RWPE2 (cell line): ENCODE results near the gene HIP1R.

ENCODE experiments used
- ATAC-seq: fragments of 200-7000 bp; cut with Tn5 transposase; 3 replicates; pipeline ENCODE4 v1.9.1; 2021; ENCODE audit warnings: low read depth
- DNase-seq: peaks from one replicate; pipeline ENCODE4 v3.0.0-alpha.2; 2020; ENCODE audit warnings: low spot score
- H3K27ac ChIP-seq: fragments of 450-650 bp; 2 replicates; pipeline ENCODE4 v1.5.1; 2017; ENCODE audit warnings: mild to moderate bottlenecking; ENCODE audit not compliant: poor library complexity, severe bottlenecking
- H3K27me3 ChIP-seq: fragments of 250-450 bp; sonication (Bioruptor Pico); 2 replicates; pipeline ENCODE4 v1.5.1; 2021; ENCODE audit warnings: mild to moderate bottlenecking, moderate library complexity; ENCODE audit not compliant: insufficient read depth, poor library complexity, severe bottlenecking
- H3K36me3 ChIP-seq: fragments of 250-450 bp; sonication (Bioruptor Pico); 2 replicates; pipeline ENCODE4 v1.5.1; 2020; ENCODE audit warnings: low read depth, mild to moderate bottlenecking, moderate library complexity
- H3K4me1 ChIP-seq: fragments of 250-450 bp; sonication (Bioruptor Pico); 2 replicates; pipeline ENCODE4 v1.5.1; 2021; ENCODE audit warnings: mild to moderate bottlenecking, moderate library complexity; ENCODE audit not compliant: insufficient read depth, poor library complexity, severe bottlenecking
- H3K4me3 ChIP-seq: fragments of 250-450 bp; sonication (Bioruptor Pico); 2 replicates; pipeline ENCODE4 v1.5.1; 2021; ENCODE audit warnings: mild to moderate bottlenecking, moderate library complexity; ENCODE audit not compliant: severe bottlenecking
- H3K9me3 ChIP-seq: fragments of 250-450 bp; sonication (Bioruptor Pico); 2 replicates; pipeline ENCODE4 v1.5.1; 2021; ENCODE audit warnings: mild to moderate bottlenecking, moderate library complexity; ENCODE audit not compliant: severe bottlenecking
- TF ChIP-seq, protein P1 (sequence below): fragments of 450-650 bp; IDR thresholded peaks from one replicate; pipeline ENCODE4 v1.5.1; 2017; ENCODE audit warnings: mild to moderate bottlenecking, moderate library complexity; ENCODE audit not compliant: poor library complexity, severe bottlenecking

The HIP1R gene, protein sequence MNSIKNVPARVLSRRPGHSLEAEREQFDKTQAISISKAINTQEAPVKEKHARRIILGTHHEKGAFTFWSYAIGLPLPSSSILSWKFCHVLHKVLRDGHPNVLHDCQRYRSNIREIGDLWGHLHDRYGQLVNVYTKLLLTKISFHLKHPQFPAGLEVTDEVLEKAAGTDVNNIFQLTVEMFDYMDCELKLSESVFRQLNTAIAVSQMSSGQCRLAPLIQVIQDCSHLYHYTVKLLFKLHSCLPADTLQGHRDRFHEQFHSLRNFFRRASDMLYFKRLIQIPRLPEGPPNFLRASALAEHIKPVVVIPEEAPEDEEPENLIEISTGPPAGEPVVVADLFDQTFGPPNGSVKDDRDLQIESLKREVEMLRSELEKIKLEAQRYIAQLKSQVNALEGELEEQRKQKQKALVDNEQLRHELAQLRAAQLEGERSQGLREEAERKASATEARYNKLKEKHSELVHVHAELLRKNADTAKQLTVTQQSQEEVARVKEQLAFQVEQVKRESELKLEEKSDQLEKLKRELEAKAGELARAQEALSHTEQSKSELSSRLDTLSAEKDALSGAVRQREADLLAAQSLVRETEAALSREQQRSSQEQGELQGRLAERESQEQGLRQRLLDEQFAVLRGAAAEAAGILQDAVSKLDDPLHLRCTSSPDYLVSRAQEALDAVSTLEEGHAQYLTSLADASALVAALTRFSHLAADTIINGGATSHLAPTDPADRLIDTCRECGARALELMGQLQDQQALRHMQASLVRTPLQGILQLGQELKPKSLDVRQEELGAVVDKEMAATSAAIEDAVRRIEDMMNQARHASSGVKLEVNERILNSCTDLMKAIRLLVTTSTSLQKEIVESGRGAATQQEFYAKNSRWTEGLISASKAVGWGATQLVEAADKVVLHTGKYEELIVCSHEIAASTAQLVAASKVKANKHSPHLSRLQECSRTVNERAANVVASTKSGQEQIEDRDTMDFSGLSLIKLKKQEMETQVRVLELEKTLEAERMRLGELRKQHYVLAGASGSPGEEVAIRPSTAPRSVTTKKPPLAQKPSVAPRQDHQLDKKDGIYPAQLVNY

DNA sequence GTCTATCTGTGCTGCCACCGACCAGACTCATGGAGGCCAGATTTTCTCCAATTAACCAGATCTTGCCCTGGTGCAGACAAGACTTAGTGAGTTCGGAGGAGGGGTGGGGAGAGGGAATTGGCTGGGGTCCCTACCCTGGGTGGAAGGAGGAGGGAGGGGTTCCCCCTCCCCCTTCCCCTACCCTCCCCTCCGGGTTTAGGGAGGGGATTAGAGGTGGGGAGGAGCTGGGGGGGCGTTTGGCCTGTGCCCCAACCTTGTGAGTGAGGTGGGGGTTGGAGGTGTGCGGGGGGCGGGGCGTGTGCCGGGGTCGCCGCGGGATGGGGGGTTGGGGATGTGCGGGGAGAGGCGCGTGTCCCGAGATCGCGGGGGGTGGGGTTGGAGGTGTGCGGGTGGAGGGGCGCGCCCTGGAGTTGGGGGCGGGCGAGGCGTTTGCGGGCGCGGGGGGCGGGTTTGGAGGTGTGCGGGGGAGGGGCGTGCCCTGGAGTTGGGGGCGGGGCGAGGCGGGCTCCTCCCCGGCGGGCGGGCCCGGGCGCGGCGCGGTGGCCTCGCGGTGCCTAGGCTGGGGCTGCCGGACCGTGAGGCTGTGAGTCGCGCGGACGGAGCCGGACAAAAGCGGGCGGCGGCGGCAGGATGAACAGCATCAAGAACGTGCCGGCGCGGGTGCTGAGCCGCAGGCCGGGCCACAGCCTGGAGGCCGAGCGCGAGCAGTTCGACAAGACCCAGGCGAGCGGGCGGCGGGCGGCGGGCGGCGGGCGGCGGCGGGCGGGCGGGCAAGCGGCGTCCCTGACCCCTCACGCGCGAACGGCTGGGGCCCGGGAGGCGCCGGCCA is at the start of gene HIP1R:
TSS of gene HIP1R (plus strand) at position 537 of the 829 bp plus-strand sequence. CDS start at position 631, 94 bp downstream.
- DNase-seq (no peak), ATAC-seq (peak; percentile 25)
- Histone ChIP-seq H3K4me1 (peaks cover 21% of the 10 kb centered on the region), H3K4me3 (peak within 1 kb of the TSS; percentile 78), H3K36me3 (no peaks in the 10 kb centered on the region), H3K9me3 (no peaks in the 10 kb centered on the region), H3K27ac (peak within 1 kb of the TSS; percentile 67), H3K27me3 (no peaks in the 10 kb centered on the region)
- TF ChIP-seq, protein P1, sequence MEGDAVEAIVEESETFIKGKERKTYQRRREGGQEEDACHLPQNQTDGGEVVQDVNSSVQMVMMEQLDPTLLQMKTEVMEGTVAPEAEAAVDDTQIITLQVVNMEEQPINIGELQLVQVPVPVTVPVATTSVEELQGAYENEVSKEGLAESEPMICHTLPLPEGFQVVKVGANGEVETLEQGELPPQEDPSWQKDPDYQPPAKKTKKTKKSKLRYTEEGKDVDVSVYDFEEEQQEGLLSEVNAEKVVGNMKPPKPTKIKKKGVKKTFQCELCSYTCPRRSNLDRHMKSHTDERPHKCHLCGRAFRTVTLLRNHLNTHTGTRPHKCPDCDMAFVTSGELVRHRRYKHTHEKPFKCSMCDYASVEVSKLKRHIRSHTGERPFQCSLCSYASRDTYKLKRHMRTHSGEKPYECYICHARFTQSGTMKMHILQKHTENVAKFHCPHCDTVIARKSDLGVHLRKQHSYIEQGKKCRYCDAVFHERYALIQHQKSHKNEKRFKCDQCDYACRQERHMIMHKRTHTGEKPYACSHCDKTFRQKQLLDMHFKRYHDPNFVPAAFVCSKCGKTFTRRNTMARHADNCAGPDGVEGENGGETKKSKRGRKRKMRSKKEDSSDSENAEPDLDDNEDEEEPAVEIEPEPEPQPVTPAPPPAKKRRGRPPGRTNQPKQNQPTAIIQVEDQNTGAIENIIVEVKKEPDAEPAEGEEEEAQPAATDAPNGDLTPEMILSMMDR: no peak

DNA sequence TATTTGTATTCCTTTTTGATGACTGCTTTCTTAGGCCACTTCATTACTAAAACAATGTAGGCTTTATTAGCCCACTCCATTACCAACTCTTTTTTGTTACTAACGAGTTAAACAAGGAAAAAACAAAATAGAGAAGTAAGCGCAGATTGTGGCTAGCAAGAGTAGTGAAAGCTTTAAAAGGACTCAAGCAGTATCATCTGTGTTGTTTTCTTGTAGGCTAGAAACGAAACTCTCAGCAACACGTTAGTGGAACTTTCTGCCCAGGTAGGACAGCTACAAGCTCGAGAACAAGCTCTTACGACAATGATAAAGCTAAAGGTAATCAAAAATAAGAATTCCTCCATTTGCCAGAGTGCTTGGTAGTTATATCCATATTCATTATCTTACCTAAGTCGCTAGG is 49.8 kb upstream of the HIP1R start:
- Histone ChIP-seq H3K4me3 (no peak overlapping the region), H3K9me3 (no peaks in the 10 kb centered on the region), H3K27ac (no peak overlapping the region), H3K36me3 (no peaks in the 10 kb centered on the region), H3K4me1 (peaks cover under 1% of the 10 kb centered on the region), H3K27me3 (no peaks in the 10 kb centered on the region)
- DNase-seq (no peak), ATAC-seq (no peak)
- TF ChIP-seq, protein P1: no peak

DNA sequence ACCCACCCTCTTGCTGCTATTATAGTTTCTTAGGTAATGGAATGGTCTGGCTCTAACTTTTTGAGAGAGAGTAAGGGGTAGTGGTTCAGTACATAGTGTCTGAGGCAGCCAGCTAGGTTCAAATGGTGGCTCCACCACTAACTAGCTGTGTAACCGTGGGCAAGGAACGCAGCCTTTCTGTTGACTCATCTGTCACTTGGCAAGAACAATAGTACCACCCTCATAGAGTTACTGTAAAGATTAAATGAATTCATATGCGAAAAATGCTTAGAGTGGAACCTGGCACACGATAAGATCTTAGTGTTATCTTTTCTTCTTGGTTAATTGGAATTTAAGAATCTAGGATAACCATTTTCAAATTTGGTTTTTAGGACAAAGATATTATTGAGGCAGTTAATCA is 46.9 kb upstream of the HIP1R start:
- H3K9me3 ChIP-seq: no peaks in the 10 kb centered on the region
- no peaks in the 10 kb centered on the region for H3K36me3 ChIP-seq
- H3K4me1 ChIP-seq: peaks cover 7% of the 10 kb centered on the region
- no peak for ATAC-seq
- H3K27ac ChIP-seq: no peak overlapping the region
- no peak for DNase-seq
- no peaks in the 10 kb centered on the region for H3K27me3 ChIP-seq
- TF ChIP-seq, protein P1: no peak
- H3K4me3 ChIP-seq: no peak overlapping the region

DNA sequence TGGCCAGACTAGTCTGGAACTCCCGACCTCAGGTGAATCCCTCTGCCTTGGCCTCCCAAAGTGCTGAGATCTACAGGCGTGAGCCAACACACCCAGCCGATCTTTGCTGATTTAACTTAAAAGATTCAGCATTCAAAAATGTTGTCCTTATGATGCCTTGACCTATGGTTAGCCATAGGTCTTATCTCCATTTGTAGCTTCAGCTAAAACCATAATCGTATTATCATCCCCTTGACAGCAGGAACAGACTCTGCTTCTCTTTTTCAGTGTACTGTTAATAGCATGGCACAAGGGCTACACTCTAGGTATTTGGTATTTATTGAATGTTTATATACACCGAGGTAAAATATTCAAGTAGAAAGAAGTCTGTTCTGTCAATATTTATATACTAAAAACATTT is 45.6 kb upstream of the HIP1R start:
- no peak overlapping the region for H3K4me3 ChIP-seq
- H3K27ac ChIP-seq: no peak overlapping the region
- TF ChIP-seq, protein P1: no peak
- H3K27me3 ChIP-seq: no peaks in the 10 kb centered on the region
- ATAC-seq (no peak), DNase-seq (no peak)
- no peaks in the 10 kb centered on the region for H3K9me3 ChIP-seq
- H3K4me1 ChIP-seq: peaks cover 7% of the 10 kb centered on the region
- no peaks in the 10 kb centered on the region for H3K36me3 ChIP-seq
